ENCODE results near the gene COX7C.
"Not testable (repeated sequence)": the region's sequence is repeated elsewhere in the genome, so short reads cannot be mapped to it uniquely, and the experiment has no call there.

Gene COX7C

DNA sequence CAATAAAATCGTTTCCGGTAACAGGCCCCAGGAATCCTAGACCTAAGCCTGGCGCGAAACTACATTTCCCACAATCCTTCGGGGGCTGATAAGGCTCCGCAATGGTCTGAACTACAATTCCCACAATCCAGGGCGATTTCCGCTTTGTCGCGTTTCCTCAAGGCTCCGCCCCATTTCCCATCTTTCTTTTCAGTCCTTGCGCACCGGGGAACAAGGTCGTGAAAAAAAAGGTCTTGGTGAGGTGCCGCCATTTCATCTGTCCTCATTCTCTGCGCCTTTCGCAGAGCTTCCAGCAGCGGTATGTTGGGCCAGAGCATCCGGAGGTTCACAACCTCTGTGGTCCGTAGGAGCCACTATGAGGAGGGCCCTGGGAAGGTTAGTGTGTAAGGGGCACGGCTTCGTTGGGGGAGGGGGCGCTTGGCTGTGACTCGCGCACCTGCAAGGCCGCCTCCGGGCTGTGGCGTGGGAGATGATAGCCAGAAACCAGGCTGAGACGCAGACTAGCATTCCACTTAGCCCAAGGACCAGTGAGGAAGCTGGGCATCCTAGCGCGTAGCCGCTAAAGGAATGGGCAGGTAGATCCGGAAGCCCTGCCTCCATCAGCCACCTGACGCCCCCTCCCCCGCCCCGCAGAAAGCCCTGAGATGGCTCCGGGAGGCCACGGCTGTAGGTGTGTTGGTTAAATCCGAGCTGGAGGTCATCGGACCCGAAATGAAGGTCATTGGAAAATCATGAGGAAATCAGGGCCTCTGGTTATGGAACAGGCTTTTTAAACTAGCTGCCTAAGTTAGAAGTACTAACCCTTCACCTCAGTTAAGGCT is at the start of gene COX7C:
Gene COX7C, plus strand, starts transcription at position 186 of the 821 bp plus-strand sequence. Its CDS starts 115 bp downstream, at position 301.
- peak; percentile 95 for TF ChIP-seq POLR2A (IDR thresholded peaks at IDR 0.05; ENCODE audit: low read length)
- peak; percentile 73 for TF ChIP-seq GATA1 (IDR thresholded peaks at IDR 0.05; ENCODE audit: low read depth, low read length)
- peak; percentile 97 for DNase-seq

DNA sequence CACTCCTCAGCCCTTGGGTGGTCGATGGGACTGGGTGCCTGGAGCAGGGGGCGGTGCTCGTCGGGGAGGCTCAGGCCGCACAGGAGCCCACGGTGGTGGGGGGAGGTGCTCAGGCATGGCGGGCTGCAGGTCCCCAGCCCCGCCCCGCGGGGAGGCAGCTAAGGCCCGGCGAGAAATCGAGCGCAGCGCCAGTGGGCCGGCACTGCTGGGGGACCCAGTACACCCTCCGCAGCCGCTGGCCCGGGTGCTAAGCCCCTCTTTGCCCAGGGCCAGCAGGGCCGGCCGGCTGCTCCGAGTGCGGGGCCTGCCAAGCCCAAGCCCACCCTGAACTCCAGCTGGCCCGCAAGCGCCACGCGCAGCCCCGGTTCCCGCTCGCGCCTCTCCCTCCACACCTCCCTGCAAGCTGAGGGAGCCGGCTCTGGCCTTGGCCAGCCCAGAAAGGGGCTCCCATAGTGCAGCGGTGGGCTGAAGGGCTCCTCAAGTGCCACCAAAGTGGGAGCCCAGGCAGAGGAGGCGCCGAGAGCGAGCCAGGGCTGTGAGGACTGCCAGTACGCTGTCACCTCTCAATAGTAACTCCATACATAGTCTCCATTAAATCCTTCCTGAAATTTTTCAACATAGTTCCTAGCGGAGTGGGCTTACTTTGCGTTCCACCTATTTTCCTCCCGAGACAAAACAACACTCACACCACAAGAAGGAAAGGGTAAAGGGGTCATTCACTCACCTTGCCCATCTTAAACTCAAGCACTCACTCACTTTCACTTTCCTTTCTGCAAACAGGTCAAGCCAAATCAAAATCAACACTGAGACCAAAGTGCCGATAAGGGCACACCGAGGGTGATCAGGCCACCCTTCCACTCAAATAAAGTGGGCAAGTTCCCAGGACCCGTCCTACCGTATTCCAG is 48.0 kb upstream of the COX7C start:
- not testable (repeated sequence) for DNase-seq

DNA sequence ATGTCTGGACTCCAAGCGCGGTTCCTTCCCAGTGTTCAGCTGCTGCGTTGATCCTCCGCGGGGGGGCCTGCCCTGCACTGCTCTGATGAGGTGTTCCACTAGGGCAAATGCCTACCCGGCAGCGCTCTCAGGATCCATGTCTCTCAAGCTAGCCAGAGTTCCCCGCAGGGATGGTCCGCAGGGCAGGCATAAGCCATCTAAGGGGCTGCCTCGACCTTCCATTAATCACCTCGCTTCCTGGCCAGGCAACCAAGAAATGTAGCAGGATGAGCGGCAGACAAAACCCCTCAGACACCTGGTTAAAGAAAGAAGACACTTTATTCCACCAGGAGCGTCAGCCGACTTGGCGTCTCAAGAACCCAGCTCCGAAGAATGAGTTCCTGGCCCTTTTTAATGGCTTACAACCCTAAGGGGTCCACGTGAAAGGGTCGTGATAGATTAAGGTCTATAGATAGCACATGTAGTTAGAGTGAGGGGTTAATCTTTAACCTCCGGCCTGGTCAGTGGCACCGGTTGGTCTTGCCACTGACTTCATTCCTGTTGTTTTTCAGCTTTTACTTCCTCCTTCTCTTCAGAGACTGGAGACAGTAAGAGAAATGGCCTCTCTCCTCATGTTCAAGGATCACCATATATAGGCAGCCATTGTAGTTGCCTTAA is 47.2 kb upstream of the COX7C start:
- TF ChIP-seq POLR2A (IDR thresholded peaks at IDR 0.05; ENCODE audit: low read length) = no peak
- TF ChIP-seq GATA1 (IDR thresholded peaks at IDR 0.05; ENCODE audit: low read depth, low read length) = no peak
- no peak for DNase-seq

DNA sequence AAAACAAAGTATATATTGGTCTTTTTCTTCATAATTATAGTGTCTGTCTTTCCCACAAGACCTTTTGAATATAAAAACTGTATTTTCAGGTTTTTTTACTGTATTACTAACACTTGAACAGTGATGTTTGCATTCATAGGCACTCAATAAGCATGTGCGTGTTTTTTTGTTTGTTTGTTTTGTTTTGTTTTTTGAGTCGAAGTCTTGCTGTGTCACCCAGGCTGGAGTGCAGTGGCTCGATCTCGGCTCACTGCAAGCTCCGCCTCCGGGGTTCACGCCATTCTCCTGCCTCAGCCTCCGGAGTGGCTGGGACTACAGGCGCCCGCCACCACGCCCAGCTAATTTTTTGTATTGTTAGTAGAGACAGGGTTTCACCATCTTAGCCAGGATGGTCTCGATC is 46.6 kb upstream of the COX7C start:
- not testable (repeated sequence) for DNase-seq

GRCh38 chr5:86572825-86573517 is 44.8 kb upstream of the COX7C start:
- TF ChIP-seq POLR2A (IDR thresholded peaks at IDR 0.05; ENCODE audit: low read length) = no peak
- no peak for TF ChIP-seq GATA1 (IDR thresholded peaks at IDR 0.05; ENCODE audit: low read depth, low read length)
- DNase-seq = no peak

DNA sequence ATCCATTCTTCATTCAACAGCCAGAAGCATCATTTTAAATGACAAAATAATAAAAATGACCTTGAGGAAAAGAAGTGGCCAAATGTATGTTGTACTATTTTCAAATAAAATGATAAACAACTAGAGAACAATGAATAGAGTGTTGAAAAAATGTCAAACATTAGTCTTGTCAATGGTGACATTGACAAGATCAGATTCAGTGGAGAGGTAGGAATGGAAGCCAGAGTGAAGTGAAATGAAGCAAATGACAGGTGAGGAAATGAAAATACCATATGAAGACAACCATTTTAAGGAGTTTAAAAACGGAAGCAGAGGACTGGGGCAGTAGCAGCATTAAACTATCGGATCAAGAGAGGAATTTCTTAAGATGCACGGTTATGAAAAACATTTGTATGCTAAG is 38.2 kb upstream of the COX7C start:
- no peak for DNase-seq
- TF ChIP-seq POLR2A (IDR thresholded peaks at IDR 0.05; ENCODE audit: low read length) = no peak
- no peak for TF ChIP-seq GATA1 (IDR thresholded peaks at IDR 0.05; ENCODE audit: low read depth, low read length)

- TF ChIP-seq GATA1 (IDR thresholded peaks at IDR 0.05; ENCODE audit: low read depth, low read length) = no peak
- TF ChIP-seq POLR2A (IDR thresholded peaks at IDR 0.05; ENCODE audit: low read length) = no peak
- DNase-seq = no peak
Measured at GRCh38 chr5:86596476-86596875, 21.3 kb upstream of the COX7C start.

GRCh38 chr5:86605881-86606280 is 11.9 kb upstream of the COX7C start:
- DNase-seq = no peak
- TF ChIP-seq GATA1 (IDR thresholded peaks at IDR 0.05; ENCODE audit: low read depth, low read length) (no peak), POLR2A (IDR thresholded peaks at IDR 0.05; ENCODE audit: low read length) (no peak)

GRCh38 chr5:86613455-86613854 is 4.3 kb upstream of the COX7C start:
- TF ChIP-seq GATA1 (IDR thresholded peaks at IDR 0.05; ENCODE audit: low read depth, low read length) = no peak
- TF ChIP-seq POLR2A (IDR thresholded peaks at IDR 0.05; ENCODE audit: low read length) = no peak
- no peak for DNase-seq

GRCh38 chr5:86617309-86617755 is 409 bp upstream of the COX7C start:
- no peak for TF ChIP-seq GATA1 (IDR thresholded peaks at IDR 0.05; ENCODE audit: low read depth, low read length)
- DNase-seq = no peak

DNA sequence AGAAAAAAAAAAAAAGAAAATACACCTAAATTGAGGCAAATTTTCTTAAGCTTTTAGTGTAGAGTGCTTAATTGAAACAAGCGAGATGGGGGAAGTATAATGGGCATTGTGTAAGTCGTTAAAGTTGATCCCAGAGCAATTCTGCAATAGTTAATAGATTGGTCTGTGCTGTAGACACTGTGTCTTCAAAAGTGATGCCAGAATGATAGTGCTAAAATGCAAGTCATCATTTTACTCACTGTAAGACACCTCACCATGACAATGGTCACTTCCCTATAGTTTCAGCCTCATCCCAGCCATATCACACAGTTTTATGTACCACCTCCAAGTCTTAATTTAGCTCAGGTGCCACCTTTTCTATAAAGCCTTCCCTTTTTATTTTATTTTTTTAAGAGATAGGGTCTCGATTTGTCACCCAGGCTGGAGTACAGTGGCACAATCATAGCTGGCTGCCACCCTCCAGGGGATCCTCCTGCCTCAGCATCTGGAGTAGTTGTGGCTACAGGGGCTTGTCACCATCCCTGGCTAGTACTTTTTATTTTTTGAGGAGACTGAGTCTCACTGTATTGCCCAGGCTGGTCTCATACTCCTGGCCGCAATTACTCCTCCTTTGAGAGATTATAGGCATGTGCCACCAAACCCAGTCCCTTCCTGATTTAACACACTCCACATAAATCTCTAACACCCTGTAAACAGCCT is 6.2 kb downstream of the COX7C start:
- peak; percentile 17 to 30 for DNase-seq
- no peak for TF ChIP-seq POLR2A (IDR thresholded peaks at IDR 0.05; ENCODE audit: low read length)
- TF ChIP-seq GATA1 (IDR thresholded peaks at IDR 0.05; ENCODE audit: low read depth, low read length) = no peak

GRCh38 chr5:86625148-86625547 is 7.4 kb downstream of the COX7C start:
- no peak for DNase-seq
- TF ChIP-seq POLR2A (IDR thresholded peaks at IDR 0.05; ENCODE audit: low read length) = no peak
- TF ChIP-seq GATA1 (IDR thresholded peaks at IDR 0.05; ENCODE audit: low read depth, low read length) = no peak

DNA sequence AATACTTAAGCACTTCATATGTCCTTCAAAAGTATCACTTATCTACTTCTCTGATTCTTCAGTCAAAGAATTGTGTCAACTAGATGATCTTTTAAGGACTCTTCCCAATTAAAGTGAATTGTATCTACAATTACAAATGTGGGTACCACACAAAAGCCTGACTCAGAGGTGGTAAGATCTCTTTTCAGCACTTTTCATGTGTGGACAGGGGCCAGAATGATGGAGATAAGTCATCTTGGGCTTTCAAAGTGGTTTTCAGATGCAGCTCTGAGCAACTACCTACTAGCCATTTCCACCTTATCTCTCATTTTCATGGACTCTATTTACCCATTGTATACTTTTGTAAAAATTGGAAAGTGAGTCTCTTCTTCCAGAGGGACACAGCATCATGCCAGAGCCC is 8.4 kb downstream of the COX7C start:
- no peak for TF ChIP-seq GATA1 (IDR thresholded peaks at IDR 0.05; ENCODE audit: low read depth, low read length)
- TF ChIP-seq POLR2A (IDR thresholded peaks at IDR 0.05; ENCODE audit: low read length) = no peak
- peak; percentile 1 to 4 for DNase-seq

Measured in erythroblast (primary cell).